ENCODE measurements around the gene CENPW.

CENPW gene

DNA sequence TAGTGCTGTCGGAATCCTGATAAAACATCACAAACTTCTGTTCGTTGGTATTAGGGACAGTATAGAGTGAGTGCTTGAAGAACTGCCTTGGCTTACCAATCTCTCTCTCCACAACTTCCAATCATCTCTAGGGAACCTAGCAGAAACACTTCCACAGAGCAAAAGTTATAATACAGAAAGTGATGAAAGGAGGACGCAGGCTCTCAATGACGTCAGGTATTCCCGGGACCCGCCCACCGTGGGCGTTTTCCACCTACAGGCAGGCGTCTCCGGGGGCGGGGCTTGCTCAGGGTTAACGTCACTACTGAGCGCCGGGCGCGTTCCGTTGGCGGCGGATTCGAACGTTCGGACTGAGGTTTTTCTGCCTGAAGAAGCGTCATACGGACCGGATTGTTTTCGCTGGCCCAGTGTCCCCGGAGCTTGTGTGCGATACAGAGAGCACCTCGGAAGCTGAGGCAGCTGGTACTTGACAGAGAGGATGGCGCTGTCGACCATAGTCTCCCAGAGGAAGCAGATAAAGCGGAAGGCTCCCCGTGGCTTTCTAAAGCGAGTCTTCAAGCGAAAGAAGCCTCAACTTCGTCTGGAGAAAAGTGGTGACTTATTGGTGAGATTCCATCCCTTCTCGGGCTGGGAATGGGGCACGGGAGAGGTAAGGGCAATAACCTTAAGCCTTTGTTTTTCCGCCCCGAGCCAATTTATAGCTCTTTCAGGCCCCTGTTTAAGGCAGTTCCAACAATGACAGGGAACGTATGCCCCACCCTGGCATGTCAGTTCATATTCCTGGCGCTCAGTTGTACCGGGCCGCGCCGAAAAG, at the start of gene CENPW:
Gene CENPW, plus strand, starts transcription at position 320 of the 814 bp plus-strand sequence. Its CDS starts 159 bp downstream, at position 479.
- peak; percentile 83 for DNase-seq

DNA sequence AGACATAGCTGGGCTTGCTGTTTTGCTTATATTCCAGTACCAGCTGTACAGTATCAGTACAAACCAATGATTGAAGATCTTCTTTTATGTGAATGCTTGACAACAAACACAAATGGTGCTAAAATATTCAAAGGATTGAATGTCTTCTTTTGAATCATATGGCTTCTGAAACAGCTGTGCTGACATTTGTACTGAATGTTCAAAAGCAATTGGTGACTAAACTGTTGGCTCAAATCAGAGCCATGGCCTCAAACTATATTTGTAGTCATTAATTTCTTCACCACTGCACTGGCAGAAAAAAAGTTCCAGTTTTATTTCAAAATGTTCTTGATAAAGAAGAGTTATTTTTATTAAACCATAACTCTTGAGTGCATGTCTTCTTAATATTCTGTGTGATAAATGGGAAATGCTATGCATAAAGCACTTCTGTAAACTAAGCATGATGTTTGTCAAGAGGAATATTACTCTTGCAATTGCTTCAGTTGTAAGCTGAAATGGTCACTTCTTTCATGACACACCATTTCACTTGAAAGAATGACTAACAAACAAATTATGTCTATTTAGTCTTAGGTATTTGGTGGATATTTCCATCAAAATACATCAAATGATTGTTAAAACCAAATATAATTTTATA, 45.9 kb upstream of the CENPW start:
- DNase-seq: no peak

GRCh38 chr6:126300126-126300525, 39.8 kb upstream of the CENPW start:
- DNase-seq: no peak

DNA sequence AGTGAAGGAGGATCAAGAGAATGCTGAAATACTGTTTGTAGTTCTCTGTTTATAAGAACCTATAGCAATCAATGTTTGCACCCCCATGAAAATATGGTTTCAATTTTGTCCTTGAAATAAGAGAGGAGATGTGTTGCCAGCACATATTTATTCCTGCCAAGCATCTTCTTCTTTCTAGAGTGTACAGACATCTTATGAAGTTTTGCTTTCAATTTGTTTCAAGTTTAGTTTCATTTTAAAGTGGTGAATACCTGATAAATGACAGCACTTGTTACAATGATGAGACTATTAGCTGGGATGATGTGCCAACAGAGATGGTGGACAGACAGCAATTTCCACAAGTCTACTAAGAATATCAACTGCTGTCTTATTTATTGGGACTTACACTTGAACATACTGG, 39.2 kb upstream of the CENPW start:
- DNase-seq: no peak

DNA sequence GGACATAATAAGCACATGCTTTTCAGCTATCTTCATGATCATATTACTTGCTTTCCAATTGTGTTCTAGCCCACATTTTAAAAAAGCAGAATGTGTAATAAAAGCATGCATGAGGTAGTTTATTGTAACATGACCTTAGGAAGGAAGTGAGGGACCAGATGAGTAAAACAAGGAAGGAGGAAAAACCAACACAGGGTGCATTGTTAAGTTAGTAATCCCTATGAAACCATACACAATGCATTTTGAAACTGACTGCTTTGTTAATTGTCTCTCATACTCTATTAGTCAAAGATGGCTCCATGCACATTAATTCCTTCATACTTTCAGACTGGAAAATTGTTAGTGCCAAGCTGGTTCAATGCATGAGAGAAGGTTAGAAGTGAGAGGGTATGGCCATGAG, 37.7 kb upstream of the CENPW start:
- DNase-seq: no peak

DNA sequence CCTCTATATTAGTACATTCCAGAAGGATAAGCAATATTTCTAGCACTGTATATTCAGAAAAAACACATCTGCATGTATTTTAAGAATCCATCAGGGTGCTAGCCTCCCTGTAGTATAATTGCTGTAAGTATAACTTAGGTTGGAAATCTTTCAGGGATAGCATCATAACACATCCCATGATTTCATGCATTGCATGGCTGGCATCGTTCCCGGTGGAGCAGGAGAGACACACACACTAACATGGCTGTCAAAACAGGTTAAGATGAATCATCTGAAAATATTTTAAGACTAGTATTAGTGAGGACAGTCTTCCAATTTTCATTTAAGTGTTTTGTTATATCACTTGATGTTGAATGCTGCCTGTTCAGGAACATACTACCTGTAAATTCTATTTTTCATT, 32.1 kb upstream of the CENPW start:
- no peak for DNase-seq

- no peak for DNase-seq
Observed at GRCh38 chr6:126308362-126308761, 31.6 kb upstream of the CENPW start.

DNA sequence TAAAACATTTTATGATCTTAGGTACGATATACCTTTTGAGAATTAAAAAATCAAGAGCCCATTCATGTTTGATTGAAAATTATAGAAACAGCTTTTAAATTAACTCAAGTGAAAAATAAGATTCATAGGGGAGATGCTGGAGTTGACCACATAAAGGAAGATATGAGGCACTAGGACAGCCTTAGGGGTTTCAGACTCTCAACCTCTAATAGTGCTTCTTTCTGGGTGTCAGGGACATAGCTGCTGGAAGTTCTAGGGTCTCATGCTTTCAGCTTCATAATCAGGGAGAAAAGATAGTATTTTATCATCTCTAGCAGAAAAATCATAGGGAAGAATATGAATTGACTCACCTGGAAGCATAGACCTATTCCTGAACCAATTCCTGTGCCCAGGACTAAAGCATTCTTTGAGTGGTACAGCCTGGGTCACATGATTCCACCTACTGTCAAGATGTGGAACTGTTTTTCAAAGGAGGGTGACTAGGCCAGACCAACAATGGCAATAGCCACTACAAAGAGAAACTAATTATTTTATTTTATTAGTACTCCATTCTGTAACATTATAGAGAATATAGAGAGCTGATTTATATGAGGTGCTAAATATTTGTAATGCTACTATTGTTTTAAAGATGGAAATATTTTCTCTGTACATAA, 27.8 kb upstream of the CENPW start:
- no peak for DNase-seq

- no peak for DNase-seq
Observed at GRCh38 chr6:126313941-126314340, 26.0 kb upstream of the CENPW start.

DNA sequence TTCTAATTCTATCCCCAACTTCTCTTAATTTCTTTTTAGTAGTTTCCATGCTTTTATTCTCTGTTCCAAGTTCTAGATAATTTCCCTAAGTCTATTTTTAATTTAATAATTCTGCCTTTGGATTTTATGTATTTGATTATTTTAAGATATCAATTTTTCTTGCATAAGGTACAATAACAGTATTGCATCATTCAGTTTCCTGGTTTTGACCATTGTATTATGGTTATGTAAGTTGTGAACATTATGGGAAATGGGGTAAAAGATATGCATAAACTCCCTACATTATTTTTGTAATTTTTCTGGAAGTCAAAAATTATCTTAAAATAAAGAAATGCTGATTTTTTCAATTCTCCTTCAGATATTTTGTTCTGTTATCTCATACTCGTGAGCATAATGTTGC, 21.1 kb upstream of the CENPW start:
- DNase-seq: no peak

GRCh38 chr6:126333729-126334128, 6.2 kb upstream of the CENPW start:
- DNase-seq: no peak

- no peak for DNase-seq
Observed at GRCh38 chr6:126335210-126335609, 4.7 kb upstream of the CENPW start.

DNA sequence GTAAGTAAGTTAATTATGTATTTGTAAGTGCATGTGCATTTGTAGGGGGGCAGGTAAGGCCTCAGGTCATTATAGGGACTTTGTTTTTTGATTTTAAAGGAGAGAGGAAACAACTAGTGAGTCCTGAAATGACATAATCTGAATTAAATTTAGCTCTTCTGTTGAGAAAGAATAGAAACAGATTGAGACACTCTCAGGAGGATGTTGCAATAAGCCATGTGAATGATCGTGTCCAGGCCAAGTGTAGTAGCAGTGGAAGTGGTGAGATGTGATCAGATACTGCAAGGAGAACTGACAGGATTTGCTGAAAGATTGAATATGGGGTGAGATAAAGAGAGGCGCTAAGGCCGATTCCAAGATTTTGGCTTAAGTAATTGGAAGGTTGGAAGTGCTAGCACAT, 2.6 kb upstream of the CENPW start:
- DNase-seq: no peak

DNA sequence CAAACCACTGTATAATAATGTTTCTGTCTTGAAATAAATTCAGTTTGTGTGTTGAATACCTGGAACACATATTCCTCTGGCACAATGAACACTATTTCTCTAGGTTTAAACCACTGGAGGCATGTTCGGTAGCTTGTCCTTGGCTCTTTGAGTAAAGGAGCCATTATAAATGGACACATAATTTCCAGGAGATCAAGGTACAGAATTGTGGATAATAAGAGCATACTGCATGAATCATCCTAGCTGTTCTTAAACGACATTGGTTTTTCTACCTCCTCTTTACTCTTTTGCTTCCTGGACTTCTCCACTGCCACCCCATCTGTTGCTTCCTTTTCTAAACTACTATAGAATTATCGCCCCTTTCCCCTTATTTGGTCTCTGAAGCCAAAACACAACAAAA, 1.2 kb downstream of the CENPW start:
- no peak for DNase-seq

DNA sequence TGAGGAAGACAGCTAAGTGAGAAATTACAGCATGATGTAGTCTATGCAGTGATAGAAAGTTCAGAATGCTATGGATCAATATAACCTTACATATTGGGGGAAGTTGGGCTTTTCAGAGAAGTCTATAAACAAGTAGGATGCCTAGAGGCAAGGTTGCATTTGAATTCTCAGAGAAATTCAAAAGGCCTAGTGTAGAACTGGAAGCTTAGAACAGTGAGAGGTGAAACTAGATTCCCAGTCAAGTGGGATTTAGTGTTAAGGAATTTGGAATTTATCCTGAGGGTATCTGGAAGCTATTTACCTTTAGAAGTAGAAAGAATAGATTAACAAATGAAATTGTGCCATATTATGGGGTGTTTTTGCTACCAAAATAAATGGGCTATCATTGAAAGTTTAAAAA, 4.3 kb downstream of the CENPW start:
- DNase-seq: no peak

DNA sequence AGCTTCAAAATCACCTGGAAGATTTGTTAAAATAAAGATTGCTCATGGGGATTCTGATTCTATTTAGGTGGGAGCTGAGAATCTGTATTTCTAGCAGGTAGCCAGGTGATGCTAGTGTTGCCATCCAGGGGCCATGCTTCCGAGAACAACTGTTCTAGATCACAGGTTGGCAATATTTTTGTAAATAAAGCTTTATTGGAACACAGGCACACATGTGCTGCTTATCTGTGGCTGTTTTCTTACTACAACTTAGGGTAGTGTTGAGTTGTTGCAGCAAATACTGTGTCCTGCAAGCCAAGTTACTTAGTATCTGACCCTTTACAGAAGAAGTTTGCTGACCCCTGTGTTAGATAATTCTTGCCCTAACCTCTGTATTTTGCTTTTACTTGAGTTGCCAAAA, 12.0 kb downstream of the CENPW start:
- no peak for DNase-seq

DNA sequence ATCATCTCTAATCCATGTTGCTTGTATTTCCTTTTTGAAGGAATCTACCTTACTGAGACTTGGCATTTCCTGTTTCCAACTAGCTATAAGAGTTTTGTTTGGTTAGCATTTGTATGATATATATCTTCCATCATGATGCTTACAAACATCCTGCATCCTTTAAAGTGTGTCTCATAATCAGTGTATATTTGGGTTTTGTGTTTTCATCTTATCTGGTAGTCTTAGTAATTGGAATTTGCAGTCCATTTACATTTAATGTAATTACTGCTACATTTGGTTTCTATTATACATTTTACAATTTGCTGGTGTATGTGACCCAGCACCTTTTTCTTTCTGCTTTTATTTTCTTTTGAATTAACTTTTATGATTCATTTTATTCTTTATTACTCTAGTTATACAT, 12.6 kb downstream of the CENPW start:
- DNase-seq: no peak

GRCh38 chr6:126356526-126356925, 16.6 kb downstream of the CENPW start:
- no peak for DNase-seq

- DNase-seq: no peak
Observed at GRCh38 chr6:126359936-126360537, 20.1 kb downstream of the CENPW start.

DNA sequence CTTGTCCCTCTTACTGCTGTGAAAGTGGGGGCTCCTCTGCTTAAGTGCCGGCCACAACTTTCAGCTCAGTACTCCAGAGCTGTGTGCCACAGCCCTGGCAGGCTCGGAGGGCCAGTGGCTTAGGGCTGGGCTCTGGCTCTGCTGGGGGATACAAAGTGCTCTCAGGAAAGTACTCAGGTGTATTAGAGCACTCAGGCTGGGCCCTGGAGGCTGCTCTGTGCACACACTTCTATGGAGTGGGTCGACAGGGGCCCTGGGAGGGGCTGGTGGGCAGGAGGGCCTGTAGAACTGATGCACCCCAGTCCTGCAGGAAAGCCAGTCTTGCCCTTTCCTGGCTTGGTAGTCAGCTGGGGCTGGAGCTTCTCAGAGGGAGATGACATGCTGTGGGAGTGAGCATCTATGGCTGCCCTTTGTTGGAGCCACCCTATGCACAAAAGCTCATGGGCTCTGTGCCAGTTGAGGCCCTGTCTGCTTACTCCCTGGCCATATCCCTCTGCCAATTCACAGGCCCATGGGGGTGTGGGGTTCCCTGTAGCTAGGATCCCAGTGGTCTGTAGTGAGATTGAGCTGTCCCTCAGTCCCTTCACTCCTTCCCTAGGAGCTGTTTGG, 22.0 kb downstream of the CENPW start:
- DNase-seq: no peak

GRCh38 chr6:126367849-126368248, 27.9 kb downstream of the CENPW start:
- DNase-seq: no peak

- no peak for DNase-seq
Observed at GRCh38 chr6:126372626-126373025, 32.7 kb downstream of the CENPW start.

DNA sequence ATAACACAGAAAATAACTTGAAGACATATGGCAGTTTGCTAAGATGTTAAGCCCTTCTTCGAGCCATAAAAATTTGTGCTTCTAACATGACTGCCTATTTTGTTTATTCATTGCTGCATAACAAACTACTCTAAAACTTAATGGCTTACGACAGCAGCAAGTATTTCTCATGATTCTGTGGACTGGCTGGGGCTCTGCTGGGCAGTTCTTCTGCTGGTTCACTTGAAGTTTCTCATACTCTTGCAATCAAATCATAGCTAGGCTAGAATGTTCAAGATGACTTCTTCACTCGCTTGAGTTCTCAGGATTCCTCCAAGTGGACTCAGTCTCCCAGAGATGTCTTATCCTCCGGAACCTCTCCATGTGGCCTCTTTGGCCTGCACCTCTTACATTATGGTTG, 33.4 kb downstream of the CENPW start:
- no peak for DNase-seq

Measured in NCI-H1436 (cell line).